ENCODE measurements around the gene LBHD2. TPM values are rescaled to one million over a fixed set of nuclear protein-coding genes. Genes with fewer than 3 reads are reported as not detected.
A peak's percentile ranks its signal among the peaks of the same experiment; 100 is the strongest.

Gene LBHD2
- polyA plus RNA-seq, 1 of the 3 experiments (the other 2 are of a cell fraction): not detected

DNA sequence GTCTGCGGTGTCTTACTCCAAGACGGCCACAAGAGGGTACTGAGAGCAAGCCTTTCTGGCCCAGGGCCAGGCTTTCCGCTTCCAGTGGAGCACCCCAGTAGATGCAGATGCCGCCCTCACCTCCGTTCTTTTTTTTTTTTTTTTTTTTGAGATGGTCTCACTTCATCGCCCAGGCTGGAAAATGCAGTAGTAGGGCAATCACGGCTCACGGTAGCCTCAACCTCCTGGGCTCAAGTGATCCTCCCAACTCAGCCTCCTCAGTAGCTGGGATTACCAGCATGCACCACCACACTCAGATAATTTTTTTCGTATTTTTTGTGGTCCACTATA lies 5.6 kb upstream of the LBHD2 start (continued):
- TF ChIP-seq, protein P1, sequence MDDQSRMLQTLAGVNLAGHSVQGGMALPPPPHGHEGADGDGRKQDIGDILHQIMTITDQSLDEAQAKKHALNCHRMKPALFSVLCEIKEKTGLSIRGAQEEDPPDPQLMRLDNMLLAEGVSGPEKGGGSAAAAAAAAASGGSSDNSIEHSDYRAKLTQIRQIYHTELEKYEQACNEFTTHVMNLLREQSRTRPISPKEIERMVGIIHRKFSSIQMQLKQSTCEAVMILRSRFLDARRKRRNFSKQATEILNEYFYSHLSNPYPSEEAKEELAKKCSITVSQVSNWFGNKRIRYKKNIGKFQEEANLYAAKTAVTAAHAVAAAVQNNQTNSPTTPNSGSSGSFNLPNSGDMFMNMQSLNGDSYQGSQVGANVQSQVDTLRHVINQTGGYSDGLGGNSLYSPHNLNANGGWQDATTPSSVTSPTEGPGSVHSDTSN (IDR thresholded peaks at IDR 0.05): no peak
- TF ChIP-seq RXRA (IDR thresholded peaks at IDR 0.05; ENCODE audit: borderline replicate concordance, low read depth) (no peak), JUND (IDR thresholded peaks at IDR 0.05) (no peak), RCOR1 (IDR thresholded peaks at IDR 0.05; ENCODE audit: low read length) (no peak), MEF2A (IDR thresholded peaks at IDR 0.05; ENCODE audit: borderline replicate concordance, low read depth) (no peak), EP300 (IDR thresholded peaks at IDR 0.05; ENCODE audit: borderline replicate concordance in 1 of 2, low read depth in 1 of 2, low read length in 1 of 2) (no peak), RAD21 (IDR thresholded peaks at IDR 0.05; ENCODE audit: low read length) (peak; percentile 79), FOXM1 (IDR thresholded peaks at IDR 0.05; ENCODE audit: low read depth) (no peak), SMC3 (IDR thresholded peaks at IDR 0.05; ENCODE audit: low read depth, low read length) (peak; percentile 84), POLR2AphosphoS5 (IDR thresholded peaks at IDR 0.05; ENCODE audit: low read depth, low read length) (no peak), FOXJ3 (CRISPR knock-in tag; IDR thresholded peaks at IDR 0.05) (no peak), SIN3A (IDR thresholded peaks at IDR 0.05; ENCODE audit: borderline replicate concordance, low read depth, low read length) (no peak), GATA2 (CRISPR knock-in tag; IDR thresholded peaks at IDR 0.05) (no peak), CHD2 (IDR thresholded peaks at IDR 0.05; ENCODE audit: low read length, partially characterized antibody) (no peak), GABPA (IDR thresholded peaks at IDR 0.05; ENCODE audit: low read depth) (no peak)
- TF ChIP-seq, protein P2, sequence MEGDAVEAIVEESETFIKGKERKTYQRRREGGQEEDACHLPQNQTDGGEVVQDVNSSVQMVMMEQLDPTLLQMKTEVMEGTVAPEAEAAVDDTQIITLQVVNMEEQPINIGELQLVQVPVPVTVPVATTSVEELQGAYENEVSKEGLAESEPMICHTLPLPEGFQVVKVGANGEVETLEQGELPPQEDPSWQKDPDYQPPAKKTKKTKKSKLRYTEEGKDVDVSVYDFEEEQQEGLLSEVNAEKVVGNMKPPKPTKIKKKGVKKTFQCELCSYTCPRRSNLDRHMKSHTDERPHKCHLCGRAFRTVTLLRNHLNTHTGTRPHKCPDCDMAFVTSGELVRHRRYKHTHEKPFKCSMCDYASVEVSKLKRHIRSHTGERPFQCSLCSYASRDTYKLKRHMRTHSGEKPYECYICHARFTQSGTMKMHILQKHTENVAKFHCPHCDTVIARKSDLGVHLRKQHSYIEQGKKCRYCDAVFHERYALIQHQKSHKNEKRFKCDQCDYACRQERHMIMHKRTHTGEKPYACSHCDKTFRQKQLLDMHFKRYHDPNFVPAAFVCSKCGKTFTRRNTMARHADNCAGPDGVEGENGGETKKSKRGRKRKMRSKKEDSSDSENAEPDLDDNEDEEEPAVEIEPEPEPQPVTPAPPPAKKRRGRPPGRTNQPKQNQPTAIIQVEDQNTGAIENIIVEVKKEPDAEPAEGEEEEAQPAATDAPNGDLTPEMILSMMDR (IDR thresholded peaks at IDR 0.05): peak; percentile 70
- TF ChIP-seq, protein P3, sequence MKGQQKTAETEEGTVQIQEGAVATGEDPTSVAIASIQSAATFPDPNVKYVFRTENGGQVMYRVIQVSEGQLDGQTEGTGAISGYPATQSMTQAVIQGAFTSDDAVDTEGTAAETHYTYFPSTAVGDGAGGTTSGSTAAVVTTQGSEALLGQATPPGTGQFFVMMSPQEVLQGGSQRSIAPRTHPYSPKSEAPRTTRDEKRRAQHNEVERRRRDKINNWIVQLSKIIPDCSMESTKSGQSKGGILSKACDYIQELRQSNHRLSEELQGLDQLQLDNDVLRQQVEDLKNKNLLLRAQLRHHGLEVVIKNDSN (IDR thresholded peaks at IDR 0.05; ENCODE audit: borderline replicate concordance, low read depth): no peak

DNA sequence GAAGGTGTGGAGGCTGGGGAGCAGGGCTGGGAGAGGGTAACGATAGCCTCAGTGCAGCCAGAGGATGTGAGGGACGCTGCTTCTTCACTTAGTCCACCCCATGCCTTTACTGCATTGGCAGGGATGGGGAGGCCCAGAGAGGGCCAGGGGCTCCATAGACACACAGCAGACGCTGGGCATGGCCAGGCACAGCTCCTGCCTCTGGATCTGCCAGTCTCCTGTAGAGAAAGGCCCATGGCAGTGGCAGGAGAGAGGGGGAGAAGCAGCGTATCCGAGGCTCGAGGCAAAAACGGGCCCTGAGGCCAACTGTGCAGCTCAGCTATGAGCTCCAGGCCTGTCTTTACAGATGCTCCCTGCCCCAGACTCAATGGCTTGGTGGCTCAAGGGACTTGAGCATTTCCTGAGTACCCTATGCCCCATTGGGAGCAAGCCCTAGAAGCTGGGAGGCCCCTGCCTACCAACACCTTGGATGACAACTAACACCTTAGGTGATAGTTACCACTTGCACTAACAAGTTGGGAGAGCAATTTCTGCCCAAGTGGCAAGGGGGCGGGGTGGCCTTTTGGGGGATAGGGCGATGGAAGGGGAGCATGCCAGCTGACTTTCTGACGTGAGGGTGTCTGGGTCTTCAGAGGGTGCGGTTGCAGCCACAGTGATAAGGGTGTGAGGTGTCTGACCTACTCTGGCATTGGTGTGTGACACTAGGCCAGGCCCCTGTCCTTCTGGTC lies 5.0 kb upstream of the LBHD2 start:
- no peaks in the 10 kb centered on the region for H3K9me2 ChIP-seq
- ChIA-PET POLR2A (interaction anchor here (0.7 kb wide), 1 partner anchor 157 kb away, joined by 6 read pairs; no protein-coding TSS in a partner anchor), CTCF (interaction anchor here (0.6 to 7.4 kb wide), 13 partner anchors 8 to 391 kb away, joined by 3 to 99 read pairs (median 3); no protein-coding TSS in a partner anchor)
- H3K79me2 ChIP-seq (ENCODE audit: insufficient read depth): no peaks in the 10 kb centered on the region
- no peak overlapping the region for H3K4me2 ChIP-seq
- H3F3A ChIP-seq (replicated peaks; ENCODE audit: insufficient read depth): no peaks in the 10 kb centered on the region
- no peaks in the 10 kb centered on the region for H4K20me1 ChIP-seq (ENCODE audit: insufficient read depth)
- 48% methylated on average over 7 of the region's 11 CpGs for WGBS (ENCODE audit: low lambda C conversion rate)
- H3K9me3 ChIP-seq: no peaks in the 10 kb centered on the region
- H3K4me3 ChIP-seq (ENCODE audit: low read depth in 2 of 2, low read length in 1 of 2): no peak overlapping the region
- H3K4me1 ChIP-seq (ENCODE audit: control insufficient read depth in 1 of 2, insufficient read depth in 2 of 2, low read depth in 1 of 2, low read length in 1 of 2): no peaks in the 10 kb centered on the region; a peak in 1 of 4 replicates
- no peak overlapping the region for H3K27ac ChIP-seq (ENCODE audit: low read depth in 2 of 2, low read length in 1 of 2)
- no peak overlapping the region for H3K9ac ChIP-seq
- no peaks in the 10 kb centered on the region for H3K27me3 ChIP-seq (ENCODE audit: insufficient read depth)
- no peak for DNase-seq
- no peaks in the 10 kb centered on the region for H3K36me3 ChIP-seq (replicated peaks in 1 of 2; ENCODE audit: control insufficient read depth in 1 of 2, insufficient read depth in 2 of 2, low read length in 1 of 2)
- TF ChIP-seq RCOR1 (IDR thresholded peaks at IDR 0.05; ENCODE audit: low read length): no peak
- no peak for TF ChIP-seq SIN3A (IDR thresholded peaks at IDR 0.05; ENCODE audit: borderline replicate concordance, low read depth, low read length)
- TF ChIP-seq, protein P2 (IDR thresholded peaks at IDR 0.05): no peak
- no peak for TF ChIP-seq GABPA (IDR thresholded peaks at IDR 0.05; ENCODE audit: low read depth)
- no peak for TF ChIP-seq CHD2 (IDR thresholded peaks at IDR 0.05; ENCODE audit: low read length, partially characterized antibody)
- H2AFZ ChIP-seq (ENCODE audit: low read depth): no peak overlapping the region
